Effector CD8-positive, alpha-beta T cell (primary cell): ENCODE measurements around the gene CHN2.

Experiments
- DNase-seq: peaks from one replicate; lab custom pipeline; 2025; lab: John Stamatoyannopoulos, UW
- total RNA-seq, 4 experiments: gene quantifications; one replicate each; lab custom pipeline; 2026; lab: John Stamatoyannopoulos, UW

Gene CHN2
- total RNA-seq: 12.5 to 48.1 (median 24.4) reads per million in 4 experiments

DNA sequence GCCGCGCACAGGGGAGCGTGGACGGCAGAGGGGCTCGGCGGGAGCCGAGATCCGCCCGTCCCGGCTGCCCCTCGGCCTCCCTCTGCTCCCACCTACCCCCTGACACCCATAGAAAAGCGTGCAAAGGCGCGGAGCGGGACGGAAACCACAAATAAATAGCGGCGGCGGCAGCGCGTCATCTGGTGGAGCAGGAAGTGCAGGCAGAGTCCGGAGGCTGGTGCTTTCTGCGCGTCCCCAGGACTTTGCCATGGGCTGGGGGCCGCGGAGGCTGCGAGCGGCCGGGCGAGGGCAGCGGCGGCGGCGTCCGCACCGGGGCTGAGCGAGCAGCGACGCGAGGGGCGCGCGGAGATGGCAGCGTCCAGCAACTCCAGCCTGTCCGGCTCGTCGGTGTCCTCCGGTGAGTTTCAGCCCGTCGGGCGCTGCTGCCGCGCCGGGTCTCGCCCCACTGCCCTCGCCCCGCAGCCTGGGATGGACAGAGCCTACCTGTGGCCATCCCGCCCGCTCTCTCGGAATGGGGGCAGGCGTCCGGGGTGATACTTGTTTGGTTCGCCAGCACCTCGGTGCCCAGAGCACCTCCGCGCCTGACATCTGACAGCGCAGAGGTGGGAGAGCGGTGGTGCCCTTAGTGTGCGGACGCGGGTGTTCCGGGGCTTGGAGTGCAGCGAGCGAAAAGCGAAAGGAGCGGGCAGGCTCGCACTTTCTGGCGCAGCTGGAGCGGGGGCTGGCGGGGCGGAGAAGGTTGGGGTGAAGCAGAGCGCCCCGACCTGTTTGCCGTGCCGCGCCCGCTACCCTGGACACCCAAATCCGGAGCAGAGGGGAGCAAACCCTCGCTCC, at the start of gene CHN2:
Gene CHN2 (plus strand): TSS at position 182 of the 834 bp plus-strand sequence.
- DNase-seq: no peak

DNA sequence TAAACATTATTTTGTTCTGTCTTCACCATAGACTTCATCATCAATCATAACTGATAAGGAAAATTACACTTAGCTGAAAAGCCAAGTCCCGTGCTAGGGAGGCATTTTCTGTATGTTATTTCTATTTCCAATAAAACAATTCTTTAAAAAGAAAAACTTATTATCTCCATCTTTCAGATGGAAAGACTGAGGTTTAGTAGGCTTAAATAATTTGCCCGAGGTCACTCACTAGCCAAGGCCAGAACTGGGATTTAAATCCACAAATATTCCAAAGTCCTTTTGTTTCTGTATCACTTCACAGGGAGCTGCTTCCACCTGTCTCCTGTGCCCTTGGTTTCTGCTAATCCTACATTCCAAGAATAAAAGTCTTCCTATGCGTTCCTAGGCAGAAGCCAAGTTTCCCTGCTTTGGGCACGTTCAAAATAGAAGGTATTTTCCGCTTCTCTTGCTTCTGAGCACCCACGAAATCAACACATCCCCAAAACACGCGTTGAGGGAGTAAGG, 49.0 kb upstream of the CHN2 start:
- DNase-seq: no peak

DNA sequence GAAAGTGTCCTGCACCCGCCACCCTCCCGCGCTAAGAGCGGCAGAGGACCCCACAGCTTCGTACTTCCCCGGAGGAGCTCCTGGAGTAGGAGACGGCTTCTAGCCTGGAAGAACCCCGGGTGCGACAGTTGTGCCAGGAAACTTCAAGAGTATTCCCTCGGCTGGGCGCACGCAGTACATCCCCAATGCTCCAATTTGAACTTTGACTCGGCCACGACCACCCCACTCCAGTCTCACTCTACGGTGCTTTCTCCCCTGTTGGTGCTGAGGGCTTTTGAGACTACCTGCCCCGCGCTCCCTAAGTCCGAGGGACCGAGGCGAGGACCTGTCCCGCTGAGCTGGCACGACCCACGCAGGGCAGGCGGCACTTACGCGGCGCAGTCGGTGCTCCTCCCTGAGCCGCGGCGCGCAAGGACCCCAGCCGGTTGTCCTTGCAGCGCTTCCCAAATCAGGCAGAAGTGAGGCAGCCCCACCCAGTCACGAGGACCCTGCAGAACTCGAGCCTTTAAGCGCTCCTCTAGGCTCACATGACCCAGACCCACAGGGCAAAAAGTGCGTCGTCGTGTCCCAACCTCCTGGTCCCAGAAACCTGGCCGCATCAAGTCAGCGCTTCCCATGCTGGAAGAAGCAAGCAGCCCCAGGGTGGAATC, 48.4 kb upstream of the CHN2 start, which contains the start of gene CPVL:
Gene CPVL (minus strand): TSS at position 481 of the 650 bp plus-strand sequence. CDS start 25,476 bp downstream, outside the sequence.
- no peak for DNase-seq

DNA sequence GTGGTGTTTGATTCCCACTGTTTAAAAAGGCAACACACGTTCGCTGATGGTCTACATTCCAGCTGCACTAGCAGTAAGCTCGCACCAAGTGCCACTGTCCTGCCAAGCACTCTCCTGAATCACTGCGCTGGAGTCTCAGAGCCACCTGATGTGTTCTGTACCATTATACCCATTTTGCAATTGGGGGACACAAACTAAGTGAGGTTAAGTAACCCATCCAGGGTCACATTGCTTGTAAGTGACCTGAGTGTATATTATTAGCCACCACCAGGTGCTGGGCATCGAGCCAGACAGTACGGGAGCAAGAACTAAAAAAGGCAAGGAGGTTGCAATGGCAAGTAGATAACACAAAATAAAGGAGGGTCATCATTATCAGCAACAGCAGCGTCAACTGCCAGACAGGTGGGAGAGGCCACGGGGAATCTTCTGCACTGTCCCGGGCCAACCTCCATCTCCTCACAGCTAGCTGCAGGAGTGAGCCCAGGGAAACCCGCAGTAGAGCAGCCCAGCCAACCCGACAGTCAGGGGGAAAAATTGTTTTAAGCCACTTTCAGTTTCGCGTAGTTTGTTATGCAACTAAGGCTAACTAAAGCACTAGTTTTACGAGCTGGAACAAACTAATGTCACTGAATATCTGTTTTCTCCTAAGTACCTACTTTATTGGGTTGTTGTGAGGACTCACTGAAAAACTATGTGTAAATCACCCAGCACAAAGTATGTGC, 47.5 kb upstream of the CHN2 start:
- DNase-seq: no peak

DNA sequence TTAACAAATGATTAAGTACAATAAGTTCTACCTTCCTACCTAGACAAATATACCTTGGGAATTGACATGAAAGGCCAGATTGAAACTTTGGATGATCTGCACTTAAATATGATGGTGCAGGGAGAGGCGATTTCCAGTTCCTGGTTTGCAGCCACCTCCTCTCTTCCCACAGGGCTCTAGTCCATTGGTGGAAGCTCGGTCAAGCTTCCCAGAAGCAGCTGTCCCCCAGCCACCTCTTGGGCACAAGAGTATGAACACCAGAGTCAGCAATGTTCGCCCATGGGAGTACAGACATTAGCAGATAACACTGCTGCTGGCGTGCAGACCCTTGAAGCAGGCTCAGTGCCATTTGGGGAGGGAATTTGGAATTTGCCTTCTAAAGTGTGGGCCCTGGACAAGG, 46.8 kb upstream of the CHN2 start:
- no peak for DNase-seq

DNA sequence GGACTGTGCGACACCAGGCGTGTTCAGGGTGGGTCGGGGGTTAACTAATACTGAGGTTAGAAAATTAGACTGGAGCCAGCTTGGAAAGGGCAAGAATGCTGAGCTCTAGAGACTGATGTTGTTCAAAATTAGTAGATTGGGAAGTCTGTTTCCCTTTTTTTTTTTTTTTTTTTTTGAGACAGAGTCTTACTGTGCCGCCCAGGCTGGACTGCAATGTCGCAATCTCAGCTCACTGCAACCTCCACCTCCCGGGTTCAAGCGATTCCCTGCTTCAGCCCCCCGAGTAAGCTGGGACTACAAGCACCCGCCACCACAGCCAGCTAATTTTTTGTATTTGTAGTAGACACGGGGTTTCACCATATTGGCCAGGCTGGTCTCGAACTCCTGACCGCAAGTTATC, 45.5 kb upstream of the CHN2 start:
- DNase-seq: no peak

- DNase-seq: no peak
These were observed 43.7 kb upstream of the CHN2 start for GRCh38 chr7:29150856-29151255.

DNA sequence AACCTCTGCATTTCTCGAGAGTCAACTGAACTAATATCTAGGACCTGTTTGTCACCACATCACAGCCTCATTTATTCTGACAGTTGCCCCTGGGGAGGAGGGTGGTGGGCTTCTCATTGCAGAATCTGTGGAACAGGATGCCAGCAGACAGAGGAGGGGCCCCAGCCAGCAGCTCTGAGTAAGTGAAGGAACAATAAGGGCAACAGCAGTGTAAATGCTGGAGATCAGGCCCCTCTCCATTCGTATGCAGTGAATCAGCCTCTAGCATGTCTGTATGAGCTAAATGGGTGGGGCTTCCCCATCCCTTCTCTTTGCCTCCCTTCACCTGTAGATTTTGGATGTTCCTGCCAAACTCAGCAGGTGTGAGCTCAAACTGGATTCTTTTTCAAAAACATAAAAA, 40.5 kb upstream of the CHN2 start:
- no peak for DNase-seq

GRCh38 chr7:29156907-29157452, 37.6 kb upstream of the CHN2 start:
- DNase-seq: no peak

DNA sequence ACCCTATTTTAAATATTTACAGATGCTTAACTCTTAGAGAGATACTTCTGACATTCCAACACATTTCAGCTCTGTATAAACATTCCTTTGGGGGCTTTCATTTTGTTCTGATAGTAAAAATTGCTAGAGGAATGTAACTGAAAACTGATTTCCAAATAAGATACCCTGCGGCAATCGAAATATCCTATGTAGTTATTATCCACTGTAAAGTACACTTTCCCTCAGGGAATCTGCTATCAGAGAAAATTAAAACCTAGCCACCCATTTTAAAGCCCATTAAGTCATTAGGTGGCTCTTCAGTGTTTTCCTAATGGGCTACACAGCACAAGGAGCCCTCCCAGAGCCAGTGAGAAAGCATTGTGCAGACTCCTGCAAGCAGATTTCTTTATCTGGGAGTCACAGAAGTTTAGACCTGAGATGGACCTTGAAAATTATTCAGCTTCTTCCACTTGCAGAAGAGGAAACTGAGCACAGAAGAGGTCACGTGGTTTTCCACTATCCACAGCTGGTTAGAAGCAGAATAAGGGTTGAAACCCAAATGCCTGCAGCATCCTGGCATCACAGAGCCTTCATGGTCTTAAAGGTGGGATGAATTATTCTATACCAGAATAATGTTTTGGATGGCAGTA, 35.7 kb upstream of the CHN2 start:
- no peak for DNase-seq

DNA sequence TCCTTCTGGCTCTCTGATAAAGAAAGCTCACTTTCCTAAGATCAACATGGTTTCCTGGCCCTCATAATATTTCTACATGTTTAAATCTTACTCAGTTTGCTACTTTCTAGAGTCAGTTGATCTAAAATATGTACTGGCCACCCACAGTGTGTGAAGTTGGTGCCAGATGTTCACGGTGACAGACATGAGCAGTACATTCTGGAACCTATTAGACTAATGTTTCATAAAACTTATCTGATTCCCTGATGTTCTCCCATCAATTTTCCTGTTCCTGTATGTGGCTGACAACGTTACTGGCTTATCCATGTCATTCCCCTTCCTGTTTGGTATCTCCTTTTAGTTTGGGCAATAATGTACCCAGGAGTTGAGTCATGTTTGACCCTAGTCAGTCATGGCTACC, 34.5 kb upstream of the CHN2 start:
- DNase-seq: no peak

- DNase-seq: no peak
These were observed 33.3 kb upstream of the CHN2 start for GRCh38 chr7:29161231-29161630.

DNA sequence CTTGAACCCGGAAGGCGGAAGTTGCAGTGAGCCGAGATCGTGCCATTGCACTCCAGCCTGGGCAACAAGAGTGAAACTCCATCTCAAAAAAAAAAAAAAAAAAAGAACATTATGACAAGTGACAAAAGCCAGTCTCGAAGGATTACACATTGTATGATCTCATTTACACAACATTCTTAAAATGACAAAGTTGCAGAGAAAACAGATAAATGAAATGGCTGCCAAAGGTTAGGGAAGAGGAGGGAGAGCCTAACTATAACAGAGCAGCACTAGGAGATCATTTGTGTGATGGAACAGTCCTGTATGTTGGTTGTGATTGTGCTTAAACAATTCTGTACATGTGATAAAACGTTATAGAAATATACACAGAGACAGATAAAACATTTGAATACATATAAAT, 32.0 kb upstream of the CHN2 start:
- DNase-seq: no peak

DNA sequence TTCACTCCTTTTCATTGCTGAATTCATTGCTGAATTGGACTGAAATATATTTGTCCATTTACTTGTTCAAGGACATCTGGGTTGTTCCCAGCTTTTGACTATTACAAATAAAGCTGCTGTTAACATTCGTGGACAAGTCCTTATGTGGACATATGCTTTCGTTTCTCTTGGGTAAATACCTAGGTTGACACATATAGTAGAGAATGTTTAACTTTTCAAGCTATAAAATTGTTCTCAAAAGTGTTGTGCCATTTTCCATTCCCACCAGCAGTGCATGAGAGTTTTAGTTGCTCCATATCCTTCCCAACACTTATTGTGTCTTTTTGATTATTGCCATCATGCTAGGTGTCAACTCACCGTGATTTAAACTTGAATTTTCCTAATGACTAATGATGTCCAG, 30.7 kb upstream of the CHN2 start:
- no peak for DNase-seq

DNA sequence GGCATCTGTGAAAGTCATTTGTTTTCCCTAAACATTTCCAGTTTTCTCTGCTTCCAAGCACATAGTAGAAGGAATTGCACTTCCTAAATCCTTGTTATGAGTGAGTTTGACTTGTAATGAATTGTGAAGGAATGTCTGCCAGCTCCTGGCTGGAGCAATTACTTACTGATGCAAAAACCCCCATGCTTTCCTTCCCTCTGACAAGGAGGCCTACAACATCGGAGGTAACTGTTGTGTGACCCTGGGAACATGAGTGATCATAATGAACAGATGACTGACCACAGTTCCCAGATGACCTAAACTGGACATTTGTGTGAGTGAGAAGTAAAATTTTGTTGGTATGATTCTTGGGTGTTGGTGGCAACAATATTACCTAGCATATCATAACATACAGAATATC, 26.9 kb upstream of the CHN2 start:
- DNase-seq: no peak

- DNase-seq: no peak
These were observed 23.8 kb upstream of the CHN2 start for GRCh38 chr7:29170781-29171180.

DNA sequence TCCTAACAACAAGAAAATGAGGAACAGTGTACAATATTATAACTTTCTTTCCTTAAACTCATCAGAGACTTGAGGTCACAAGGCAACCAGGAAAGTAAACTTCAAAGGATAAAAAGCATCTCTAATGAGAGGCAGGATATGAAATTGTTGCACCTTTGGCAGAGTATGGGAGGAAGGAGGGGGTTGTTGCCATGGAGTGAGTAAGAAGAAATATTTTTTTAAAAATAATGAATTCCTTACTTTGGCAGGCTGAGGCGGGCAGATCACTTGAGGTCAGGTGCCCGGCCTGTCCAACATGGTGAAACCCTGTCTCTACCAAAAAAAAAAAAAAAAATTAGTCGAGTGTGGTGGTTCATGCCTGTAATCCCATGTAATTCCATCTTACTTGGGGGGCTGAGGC, 21.1 kb upstream of the CHN2 start:
- DNase-seq: no peak

- DNase-seq: no peak
These were observed 16.5 kb upstream of the CHN2 start for GRCh38 chr7:29177963-29178600.

DNA sequence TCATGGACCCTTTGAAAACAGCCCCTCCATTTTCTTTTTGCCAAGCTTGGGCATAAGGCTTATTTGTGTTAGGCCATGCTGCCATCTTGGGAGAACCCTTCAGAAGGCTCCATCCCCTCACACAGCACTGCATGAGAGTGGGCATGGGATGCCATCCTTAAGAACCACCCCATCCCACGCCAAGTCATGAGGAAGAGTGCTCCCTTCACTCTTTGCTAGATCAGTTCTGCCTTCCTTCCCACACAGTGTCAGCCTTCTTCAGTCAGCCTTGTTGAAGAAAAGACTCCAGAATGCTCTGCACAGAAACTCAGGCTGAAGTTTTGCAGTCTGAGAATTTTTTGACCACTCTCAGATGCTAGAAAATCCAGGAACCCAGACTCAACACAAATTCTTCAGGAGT, 15.5 kb upstream of the CHN2 start:
- DNase-seq: no peak

- DNase-seq: no peak
These were observed 10.0 kb upstream of the CHN2 start for GRCh38 chr7:29184599-29184998.

DNA sequence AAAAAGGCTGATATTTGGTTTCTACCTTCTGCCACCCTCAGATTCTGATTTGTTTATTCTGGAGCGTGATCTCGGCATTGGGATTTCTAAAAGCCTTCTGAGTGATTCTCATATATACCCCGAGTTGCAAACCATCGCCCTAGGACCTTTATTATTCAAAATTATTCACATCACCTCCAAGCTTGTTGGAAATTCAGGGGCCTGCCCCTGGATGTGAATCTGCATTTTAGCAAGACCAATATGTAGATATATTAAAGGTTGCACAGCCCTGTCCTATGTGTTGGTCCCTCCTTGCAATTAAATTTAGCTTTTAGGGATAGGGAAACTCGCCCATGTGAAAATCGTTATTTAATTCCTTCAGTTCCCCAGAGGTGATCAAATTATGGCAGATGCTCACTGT, 9.0 kb upstream of the CHN2 start:
- DNase-seq: no peak
